A549 (cell line): ENCODE results near the gene PDSS1.
"Not testable (repeated sequence)": the region's sequence is repeated elsewhere in the genome, so short reads cannot be mapped to it uniquely, and the experiment has no call there.

Source experiments
- CHD2 ChIP-seq: fragments of 150-350 bp; IDR thresholded peaks from 2 replicates; pipeline ENCODE4 v1.6.1; 2014; ENCODE audit warnings: low read length; ENCODE audit not compliant: partially characterized antibody
- CTCF ChIP-seq: fragments of >200 bp; sonication (Bioruptor Twin); formaldehyde crosslinking; IDR thresholded peaks from 3 replicates; pipeline ENCODE4 v1.5.1; 2016
- FOSL2 ChIP-seq, 2 experiments: fragments of 450-650 bp in 1 of 2; fragments of >200 bp in 1 of 2; sonication (Bioruptor Twin) in 1 of 2; formaldehyde crosslinking; IDR thresholded peaks; 2 replicates each; pipeline versions ENCODE4 v1.5.0 to v1.6.1; 2016 to 2020; ENCODE audit warnings: mild to moderate bottlenecking in 1 of 2, moderate library complexity in 1 of 2
- KDM5A ChIP-seq: fragments of 200-600 bp; sonication (generic); IDR thresholded peaks from 2 replicates; pipeline ENCODE4 v1.6.1; 2016; ENCODE audit warnings: antibody characterized with exemption, mild to moderate bottlenecking
- RCOR1 ChIP-seq: fragments of 150-350 bp; IDR thresholded peaks from 2 replicates; pipeline ENCODE4 v1.6.1; 2014; ENCODE audit warnings: antibody characterized with exemption, low read length, low read depth
- RFX5 ChIP-seq: fragments of 450-650 bp; IDR thresholded peaks from 2 replicates; pipeline ENCODE4 v1.7.1; 2014; ENCODE audit warnings: antibody characterized with exemption, mild to moderate bottlenecking, moderate library complexity
- SREBF2 ChIP-seq: fragments of 450-650 bp; IDR thresholded peaks from 2 replicates; pipeline ENCODE4 v1.6.1; 2014; ENCODE audit warnings: mild to moderate bottlenecking, moderate library complexity
- TF ChIP-seq, protein P1 (sequence below): fragments of 450-650 bp; IDR thresholded peaks from 2 replicates; pipeline ENCODE4 v1.6.1; 2014; ENCODE audit warnings: antibody characterized with exemption
- TF ChIP-seq, protein P2 (sequence below): IDR thresholded peaks from 2 replicates; pipeline ENCODE4 v1.6.1; 2012

GRCh38 chr10:26651476-26651875 lies 46.0 kb upstream of the PDSS1 start:
- TF ChIP-seq KDM5A; RFX5; FOSL2 (IDR thresholded peaks at IDR 0.05); FOSL2 (CRISPR knock-in tag; IDR thresholded peaks at IDR 0.05); RCOR1; CTCF; CHD2; SREBF2: not testable (repeated sequence)
- TF ChIP-seq, protein P1, sequence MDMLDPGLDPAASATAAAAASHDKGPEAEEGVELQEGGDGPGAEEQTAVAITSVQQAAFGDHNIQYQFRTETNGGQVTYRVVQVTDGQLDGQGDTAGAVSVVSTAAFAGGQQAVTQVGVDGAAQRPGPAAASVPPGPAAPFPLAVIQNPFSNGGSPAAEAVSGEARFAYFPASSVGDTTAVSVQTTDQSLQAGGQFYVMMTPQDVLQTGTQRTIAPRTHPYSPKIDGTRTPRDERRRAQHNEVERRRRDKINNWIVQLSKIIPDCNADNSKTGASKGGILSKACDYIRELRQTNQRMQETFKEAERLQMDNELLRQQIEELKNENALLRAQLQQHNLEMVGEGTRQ, result not testable (repeated sequence)
- TF ChIP-seq, protein P2, sequence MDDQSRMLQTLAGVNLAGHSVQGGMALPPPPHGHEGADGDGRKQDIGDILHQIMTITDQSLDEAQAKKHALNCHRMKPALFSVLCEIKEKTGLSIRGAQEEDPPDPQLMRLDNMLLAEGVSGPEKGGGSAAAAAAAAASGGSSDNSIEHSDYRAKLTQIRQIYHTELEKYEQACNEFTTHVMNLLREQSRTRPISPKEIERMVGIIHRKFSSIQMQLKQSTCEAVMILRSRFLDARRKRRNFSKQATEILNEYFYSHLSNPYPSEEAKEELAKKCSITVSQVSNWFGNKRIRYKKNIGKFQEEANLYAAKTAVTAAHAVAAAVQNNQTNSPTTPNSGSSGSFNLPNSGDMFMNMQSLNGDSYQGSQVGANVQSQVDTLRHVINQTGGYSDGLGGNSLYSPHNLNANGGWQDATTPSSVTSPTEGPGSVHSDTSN, result not testable (repeated sequence)
